ENCODE results near the gene RAB11FIP3. TPM values are rescaled to one million over a fixed set of nuclear protein-coding genes. Genes with fewer than 3 reads are reported as not detected.
"Not testable (repeated sequence)": the region's sequence is repeated elsewhere in the genome, so short reads cannot be mapped to it uniquely, and the experiment has no call there.

The RAB11FIP3 gene
- polyA plus RNA-seq, 3 donors from 2014 or later = 0.04 to 3.7 (median 1.8) TPM

GRCh38 chr16:507527-507926 is 82.1 kb downstream of the RAB11FIP3 start:
- H3K9me3 Mint-ChIP-seq, H3K4me1 Mint-ChIP-seq: not testable (repeated sequence)

GRCh38 chr16:507996-508395 is 82.5 kb downstream of the RAB11FIP3 start:
- no peak overlapping the region for H3K27ac Mint-ChIP-seq
- DNase-seq = no peak
- H3K36me3 Mint-ChIP-seq = peaks cover 0 to 4% (median 3%) of the 10 kb centered on the region in 3 donors
- H3K4me1 Mint-ChIP-seq = no peaks in the 10 kb centered on the region
- peaks cover 0 to 3% (median 0%) of the 10 kb centered on the region in 3 donors for H3K27me3 Mint-ChIP-seq (ENCODE audit: low read depth in 3 of 3)
- no peak overlapping the region for H3K4me3 Mint-ChIP-seq
- no peaks in the 10 kb centered on the region for H3K9me3 Mint-ChIP-seq

More at GRCh38 chr16:507527-507926, 82.1 kb downstream of the RAB11FIP3 start:
- not testable (repeated sequence) for H3K4me3 Mint-ChIP-seq; H3K27me3 Mint-ChIP-seq (ENCODE audit: low read depth in 3 of 3); DNase-seq; H3K27ac Mint-ChIP-seq; H3K36me3 Mint-ChIP-seq

- no peaks in the 10 kb centered on the region for H3K9me3 Mint-ChIP-seq
- no peak overlapping the region for H3K27ac Mint-ChIP-seq
- H3K36me3 Mint-ChIP-seq = peaks cover 0 to 4% (median 4%) of the 10 kb centered on the region in 3 donors
- peaks cover 0 to 3% (median 0%) of the 10 kb centered on the region in 3 donors for H3K27me3 Mint-ChIP-seq (ENCODE audit: low read depth in 3 of 3)
- no peak overlapping the region for H3K4me3 Mint-ChIP-seq
- DNase-seq = no peak
- H3K4me1 Mint-ChIP-seq = no peaks in the 10 kb centered on the region
Observed at GRCh38 chr16:508884-509736, 83.7 kb downstream of the RAB11FIP3 start.

- H3K36me3 Mint-ChIP-seq = peaks cover 0 to 4% (median 4%) of the 10 kb centered on the region in 3 donors
- no peaks in the 10 kb centered on the region for H3K4me1 Mint-ChIP-seq
- no peaks in the 10 kb centered on the region for H3K9me3 Mint-ChIP-seq
- no peak for DNase-seq
- H3K27me3 Mint-ChIP-seq (ENCODE audit: low read depth in 3 of 3) = peaks cover 0 to 3% (median 0%) of the 10 kb centered on the region in 3 donors
- H3K27ac Mint-ChIP-seq = no peak overlapping the region
- H3K4me3 Mint-ChIP-seq = no peak overlapping the region
Observed at GRCh38 chr16:510066-510825, 84.8 kb downstream of the RAB11FIP3 start.

- H3K4me3 Mint-ChIP-seq = no peak overlapping the region
- no peak overlapping the region for H3K27ac Mint-ChIP-seq
- DNase-seq = no peak
- peaks cover 0 to 3% (median 0%) of the 10 kb centered on the region in 3 donors for H3K27me3 Mint-ChIP-seq (ENCODE audit: low read depth in 3 of 3)
- H3K4me1 Mint-ChIP-seq = no peaks in the 10 kb centered on the region
- no peaks in the 10 kb centered on the region for H3K9me3 Mint-ChIP-seq
- H3K36me3 Mint-ChIP-seq = peaks cover 0 to 4% (median 0%) of the 10 kb centered on the region in 3 donors
Observed at GRCh38 chr16:512802-513201, 87.4 kb downstream of the RAB11FIP3 start.

GRCh38 chr16:513950-514349 is 88.5 kb downstream of the RAB11FIP3 start:
- Mint-ChIP-seq H3K4me3 (no peak overlapping the region), H3K9me3 (no peaks in the 10 kb centered on the region), H3K36me3 (peaks cover 0 to 4% (median 0%) of the 10 kb centered on the region in 3 donors), H3K27me3 (ENCODE audit: low read depth in 3 of 3) (peaks cover 0 to 3% (median 2%) of the 10 kb centered on the region in 3 donors), H3K27ac (no peak overlapping the region), H3K4me1 (no peaks in the 10 kb centered on the region)
- DNase-seq = no peak

- H3K27me3 Mint-ChIP-seq (ENCODE audit: low read depth in 3 of 3) = peaks cover 0 to 2% (median 0%) of the 10 kb centered on the region in 3 donors
- H3K27ac Mint-ChIP-seq = no peak overlapping the region
- H3K4me3 Mint-ChIP-seq = no peak overlapping the region
- peaks cover 0 to 4% (median 0%) of the 10 kb centered on the region in 3 donors for H3K36me3 Mint-ChIP-seq
- H3K9me3 Mint-ChIP-seq = no peaks in the 10 kb centered on the region
- no peak for DNase-seq
- no peaks in the 10 kb centered on the region for H3K4me1 Mint-ChIP-seq
Observed at GRCh38 chr16:515175-515938, 89.9 kb downstream of the RAB11FIP3 start.

- Mint-ChIP-seq H3K36me3 (peaks cover 0 to 4% (median 0%) of the 10 kb centered on the region in 3 donors), H3K4me1 (no peaks in the 10 kb centered on the region), H3K9me3 (no peaks in the 10 kb centered on the region), H3K4me3 (no peak overlapping the region), H3K27me3 (ENCODE audit: low read depth in 3 of 3) (peaks cover 0 to 2% (median 0%) of the 10 kb centered on the region in 3 donors), H3K27ac (no peak overlapping the region)
- DNase-seq = no peak
Observed at GRCh38 chr16:515939-516226, 90.4 kb downstream of the RAB11FIP3 start.

- no peak overlapping the region for H3K4me3 Mint-ChIP-seq
- no peak overlapping the region for H3K27ac Mint-ChIP-seq
- H3K27me3 Mint-ChIP-seq (ENCODE audit: low read depth in 3 of 3) = peaks cover 0 to 2% (median 0%) of the 10 kb centered on the region in 3 donors
- no peaks in the 10 kb centered on the region for H3K9me3 Mint-ChIP-seq
- DNase-seq = no peak
- no peaks in the 10 kb centered on the region for H3K4me1 Mint-ChIP-seq
- H3K36me3 Mint-ChIP-seq = peaks cover 0 to 4% (median 0%) of the 10 kb centered on the region in 3 donors
Observed at GRCh38 chr16:516301-516700, 90.9 kb downstream of the RAB11FIP3 start.

- no peaks in the 10 kb centered on the region for H3K4me1 Mint-ChIP-seq
- DNase-seq = no peak
- no peaks in the 10 kb centered on the region for H3K36me3 Mint-ChIP-seq
- peaks cover 2 to 3% (median 2%) of the 10 kb centered on the region in 3 donors for H3K27me3 Mint-ChIP-seq (ENCODE audit: low read depth in 3 of 3)
- no peak overlapping the region for H3K4me3 Mint-ChIP-seq
- no peaks in the 10 kb centered on the region for H3K9me3 Mint-ChIP-seq
- H3K27ac Mint-ChIP-seq = no peak overlapping the region
Observed at GRCh38 chr16:518858-519257, 93.4 kb downstream of the RAB11FIP3 start.

GRCh38 chr16:519425-519824 is 94.0 kb downstream of the RAB11FIP3 start:
- no peak overlapping the region for H3K4me3 Mint-ChIP-seq
- no peak overlapping the region for H3K27ac Mint-ChIP-seq
- no peak for DNase-seq
- peaks cover 2 to 3% (median 2%) of the 10 kb centered on the region in 3 donors for H3K27me3 Mint-ChIP-seq (ENCODE audit: low read depth in 3 of 3)
- no peaks in the 10 kb centered on the region for H3K9me3 Mint-ChIP-seq
- H3K4me1 Mint-ChIP-seq = no peaks in the 10 kb centered on the region
- no peaks in the 10 kb centered on the region for H3K36me3 Mint-ChIP-seq

- no peaks in the 10 kb centered on the region for H3K9me3 Mint-ChIP-seq
- DNase-seq = no peak
- H3K27me3 Mint-ChIP-seq (ENCODE audit: low read depth in 3 of 3) = peaks cover 2 to 3% (median 2%) of the 10 kb centered on the region in 3 donors
- H3K27ac Mint-ChIP-seq = no peak overlapping the region
- no peak overlapping the region for H3K4me3 Mint-ChIP-seq
- H3K36me3 Mint-ChIP-seq = no peaks in the 10 kb centered on the region
- H3K4me1 Mint-ChIP-seq = no peaks in the 10 kb centered on the region
Observed at GRCh38 chr16:519841-520687, 94.6 kb downstream of the RAB11FIP3 start.

GRCh38 chr16:520847-521246 is 95.4 kb downstream of the RAB11FIP3 start:
- peaks cover 6% of the 10 kb centered on the region in 2 donors for H3K4me1 Mint-ChIP-seq
- no peaks in the 10 kb centered on the region for H3K9me3 Mint-ChIP-seq
- H3K27me3 Mint-ChIP-seq (ENCODE audit: low read depth in 3 of 3) = peaks cover 2 to 3% (median 2%) of the 10 kb centered on the region in 3 donors

More at GRCh38 chr16:520847-521246, 95.4 kb downstream of the RAB11FIP3 start:
- H3K4me3 Mint-ChIP-seq = no peak overlapping the region
- H3K36me3 Mint-ChIP-seq = no peaks in the 10 kb centered on the region
- DNase-seq = no peak
- H3K27ac Mint-ChIP-seq = no peak overlapping the region
